GM10266 (cell line): Measurements from ENCODE around the gene SGTA.

Source experiments
- DNase-seq: peaks from one replicate; pipeline ENCODE4 v3.0.0; 2012; ENCODE audit errors: extremely low spot score
- CTCF ChIP-seq: IDR thresholded peaks from 2 replicates; pipeline ENCODE4 v1.5.1; 2012; ENCODE audit warnings: mild to moderate bottlenecking, low read depth; ENCODE audit not compliant: control insufficient read depth, insufficient read depth; ENCODE audit errors: missing control alignments

Gene SGTA

GRCh38 chr19:2809387-2810140, 26.5 kb upstream of the SGTA start:
- TF ChIP-seq CTCF: no peak
- peak; percentile 20 for DNase-seq

GRCh38 chr19:2808129-2808941, 25.3 kb upstream of the SGTA start:
- DNase-seq: no peak
- no peak for TF ChIP-seq CTCF

- DNase-seq: no peak
- no peak for TF ChIP-seq CTCF
These were observed 24.5 kb upstream of the SGTA start for GRCh38 chr19:2807379-2808128.

GRCh38 chr19:2806736-2807378, 23.8 kb upstream of the SGTA start:
- DNase-seq: no peak
- no peak for TF ChIP-seq CTCF

GRCh38 chr19:2805991-2806649, 23.0 kb upstream of the SGTA start:
- TF ChIP-seq CTCF: no peak
- no peak for DNase-seq

- no peak for DNase-seq
These were observed 22.3 kb upstream of the SGTA start for GRCh38 chr19:2805261-2805900.

More at GRCh38 chr19:2805261-2805900, 22.3 kb upstream of the SGTA start:
- TF ChIP-seq CTCF: no peak
